Hepatic stellate cell (primary cell): Measurements from ENCODE around the gene NFIC.
"Not testable (repeated sequence)": the region's sequence is repeated elsewhere in the genome, so short reads cannot be mapped to it uniquely, and the experiment has no call there.

ENCODE experiments used
- DNase-seq: peaks from one replicate; pipeline ENCODE4 v3.0.0; 2011; ENCODE audit warnings: low spot score

Gene NFIC

GRCh38 chr19:3398114-3398899, 31.9 kb downstream of the NFIC start:
- no peak for DNase-seq

- DNase-seq: no peak
These were observed 32.5 kb downstream of the NFIC start for GRCh38 chr19:3398900-3399278.

GRCh38 chr19:3399311-3399710, 32.9 kb downstream of the NFIC start:
- DNase-seq: not testable (repeated sequence)

- DNase-seq: no peak
These were observed 34.8 kb downstream of the NFIC start for GRCh38 chr19:3401004-3401768.

GRCh38 chr19:3402631-3403443, 36.5 kb downstream of the NFIC start:
- no peak for DNase-seq

- DNase-seq: peak; percentile 98
These were observed 37.3 kb downstream of the NFIC start for GRCh38 chr19:3403489-3404323.

- DNase-seq: peak; percentile 95
These were observed 38.2 kb downstream of the NFIC start for GRCh38 chr19:3404324-3405260.

GRCh38 chr19:3405261-3405653, 38.9 kb downstream of the NFIC start:
- DNase-seq: no peak

- DNase-seq: no peak
These were observed 40.3 kb downstream of the NFIC start for GRCh38 chr19:3406571-3407111.

- no peak for DNase-seq
These were observed 41.5 kb downstream of the NFIC start for GRCh38 chr19:3407556-3408516.

- no peak for DNase-seq
These were observed 42.6 kb downstream of the NFIC start for GRCh38 chr19:3408996-3409345.

GRCh38 chr19:3409346-3410064, 43.1 kb downstream of the NFIC start:
- DNase-seq: no peak

GRCh38 chr19:3411636-3412035, 45.3 kb downstream of the NFIC start:
- no peak for DNase-seq

GRCh38 chr19:3412066-3412465, 45.7 kb downstream of the NFIC start:
- DNase-seq: no peak

GRCh38 chr19:3413796-3414327, 47.5 kb downstream of the NFIC start:
- no peak for DNase-seq

GRCh38 chr19:3415695-3416094, 49.3 kb downstream of the NFIC start:
- no peak for DNase-seq

GRCh38 chr19:3420244-3420755, 53.9 kb downstream of the NFIC start:
- no peak for DNase-seq
